H1 (cell line): ENCODE data around the gene GDPD5. TPM values are rescaled to one million over a fixed set of nuclear protein-coding genes. Genes with fewer than 3 reads are reported as not detected.

Source experiments
- CTCF ChIA-PET: fragments of 300-600 bp; sonication (Branson Sonifier 250); formaldehyde crosslinking; loops from one replicate; lab custom pipeline; 2021; ENCODE audit not compliant: partially characterized antibody; lab: Charles Lee
- POLR2A ChIA-PET: fragments of 300-600 bp; sonication (Branson Sonifier 250); formaldehyde crosslinking; loops from one replicate; lab custom pipeline; 2021; ENCODE audit warnings: inconsistent platforms; ENCODE audit not compliant: partially characterized antibody; lab: Charles Lee
- DNase-seq, 2 experiments: peaks; one replicate each; pipeline versions ENCODE4 v3.0.0 to v3.0.0-alpha.2; 2010 to 2022; ENCODE audit warnings: low spot score in 2 of 2, low read depth in 1 of 2, mixed read lengths in 1 of 2
- FAIRE-seq: peaks from 2 replicates; lab custom pipeline; 2011; peaks lifted over from hg19 to GRCh38; lab: Jason Lieb, UNC
- H2AFZ ChIP-seq: 2 replicates; pipeline ENCODE4 v1.8.1; 2012; ENCODE audit warnings: low read length, inconsistent platforms
- H2AK5ac ChIP-seq: 2 replicates; pipeline ENCODE4 v1.6.1; 2013; ENCODE audit warnings: low read depth, low read length
- H2BK120ac ChIP-seq: replicated peaks from 2 replicates; pipeline ENCODE3; 2013; ENCODE audit warnings: low read depth, low read length, inconsistent platforms
- H2BK12ac ChIP-seq: 2 replicates; pipeline ENCODE4 v1.6.1; 2013; ENCODE audit warnings: low read depth, low read length
- H2BK15ac ChIP-seq: 2 replicates; pipeline ENCODE4 v1.6.1; 2013; ENCODE audit warnings: low read length
- H2BK20ac ChIP-seq: 2 replicates; pipeline ENCODE4 v1.6.1; 2013; ENCODE audit warnings: low read length
- H2BK5ac ChIP-seq: 2 replicates; pipeline ENCODE4 v1.6.1; 2013; ENCODE audit warnings: low read depth, low read length
- H3K14ac ChIP-seq: 2 replicates; pipeline ENCODE4 v1.6.1; 2013; ENCODE audit warnings: inconsistent platforms; ENCODE audit not compliant: insufficient read length
- H3K18ac ChIP-seq: 2 replicates; pipeline ENCODE4 v1.6.1; 2013; ENCODE audit warnings: low read length; ENCODE audit errors: extremely low read depth
- H3K23ac ChIP-seq: 2 replicates; pipeline ENCODE4 v1.6.1; 2013; ENCODE audit warnings: inconsistent platforms; ENCODE audit not compliant: insufficient read length
- H3K23me2 ChIP-seq: 2 replicates; pipeline ENCODE4 v1.6.1; 2013; ENCODE audit warnings: low read depth, low read length
- H3K27ac ChIP-seq: 2 replicates; pipeline ENCODE4 v1.6.1; 2011; ENCODE audit warnings: low read depth, low read length, inconsistent platforms
- H3K27me3 ChIP-seq, 4 experiments: replicated peaks in 1 of 4; 1 replicate in 1 of 4; 2 replicates in 3 of 4; pipeline versions ENCODE4 v1.6.1 to v1.8.1; 2011 to 2013; ENCODE audit warnings: low read length in 3 of 4, mild to moderate bottlenecking in 3 of 4, inconsistent platforms in 2 of 4, mixed read lengths in 2 of 4, moderate library complexity in 1 of 4; ENCODE audit not compliant: control insufficient read depth in 3 of 4, insufficient read depth in 3 of 4; ENCODE audit errors: extremely low read depth in 1 of 4
- H3K36me3 ChIP-seq, 4 experiments: 2 replicates each; pipeline versions ENCODE4 v1.6.1 to v1.8.1; 2011 to 2013; ENCODE audit warnings: mild to moderate bottlenecking in 4 of 4, low read length in 3 of 4, moderate library complexity in 2 of 4, control low read depth in 1 of 4, inconsistent platforms in 1 of 4; ENCODE audit not compliant: insufficient read depth in 4 of 4, control insufficient read depth in 2 of 4
- H3K4ac ChIP-seq: replicated peaks from 2 replicates; pipeline ENCODE3; 2013; ENCODE audit warnings: low read length, low read depth, mixed read lengths, inconsistent platforms; ENCODE audit not compliant: insufficient read length
- H3K4me1 ChIP-seq, 4 experiments: replicated peaks in 1 of 4; 1 replicate in 1 of 4; 2 replicates in 3 of 4; pipeline versions ENCODE4 v1.6.1 to v1.8.1; 2011 to 2013; ENCODE audit warnings: low read length in 3 of 4, inconsistent platforms in 2 of 4, mixed read lengths in 1 of 4; ENCODE audit not compliant: insufficient read depth in 4 of 4, control insufficient read depth in 3 of 4
- H3K4me2 ChIP-seq, 2 experiments: 2 replicates each; pipeline versions ENCODE4 v1.6.1 to v1.8.1; 2011 to 2013; ENCODE audit warnings: low read depth in 2 of 2, low read length in 2 of 2, control low read depth in 1 of 2, inconsistent platforms in 1 of 2, mild to moderate bottlenecking in 1 of 2; ENCODE audit not compliant: insufficient read depth in 1 of 2
- H3K4me3 ChIP-seq, 4 experiments: fragments of 200-600, 300-600 bp in 1 of 4; sonication (generic), shearing (Covaris generic), sonication (Bioruptor Twin) in 1 of 4; 2 replicates each; pipeline versions ENCODE4 v1.5.1 to v1.8.1; 2011 to 2016; ENCODE audit warnings: low read length in 4 of 4, low read depth in 3 of 4, control low read depth in 2 of 4, inconsistent platforms in 2 of 4, mild to moderate bottlenecking in 2 of 4, mixed read lengths in 1 of 4, moderate library complexity in 1 of 4; ENCODE audit not compliant: insufficient read depth in 2 of 4; ENCODE audit errors: extremely low read depth in 1 of 4
- H3K56ac ChIP-seq: replicated peaks from 2 replicates; pipeline ENCODE3; 2013; ENCODE audit warnings: low read depth, mild to moderate bottlenecking, mixed read lengths, low read length, inconsistent platforms; ENCODE audit not compliant: insufficient read length
- H3K79me1 ChIP-seq: 2 replicates; pipeline ENCODE4 v1.6.1; 2013; ENCODE audit warnings: low read depth, low read length, control low read depth
- H3K79me2 ChIP-seq, 2 experiments: 2 replicates each; pipeline versions ENCODE4 v1.6.1 to v1.8.1; 2012 to 2013; ENCODE audit warnings: low read length in 2 of 2, mild to moderate bottlenecking in 2 of 2, inconsistent platforms in 1 of 2; ENCODE audit not compliant: insufficient read depth in 2 of 2, control insufficient read depth in 1 of 2
- H3K9ac ChIP-seq, 4 experiments: replicated peaks in 1 of 4; 1 replicate in 1 of 4; 2 replicates in 3 of 4; pipeline versions ENCODE4 v1.6.1 to v1.8.1; 2011 to 2013; ENCODE audit warnings: low read depth in 3 of 4, low read length in 3 of 4, control low read depth in 2 of 4, mild to moderate bottlenecking in 2 of 4, moderate library complexity in 2 of 4, inconsistent platforms in 1 of 4; ENCODE audit errors: extremely low read depth in 1 of 4
- H3K9me3 ChIP-seq, 2 experiments: 2 replicates each; pipeline versions ENCODE4 v1.6.1 to v1.8.1; 2012 to 2013; ENCODE audit warnings: mild to moderate bottlenecking in 2 of 2, moderate library complexity in 2 of 2, control low read depth in 1 of 2, inconsistent platforms in 1 of 2, low read depth in 1 of 2, low read length in 1 of 2, mixed read lengths in 1 of 2; ENCODE audit not compliant: insufficient read depth in 2 of 2
- H4K20me1 ChIP-seq, 2 experiments: replicated peaks in 1 of 2; 2 replicates each; pipeline versions ENCODE3 to v1.8.1; 2011 to 2013; ENCODE audit warnings: inconsistent platforms in 2 of 2, low read length in 2 of 2, mild to moderate bottlenecking in 1 of 2; ENCODE audit not compliant: insufficient read depth in 2 of 2, control insufficient read depth in 1 of 2
- H4K5ac ChIP-seq: 2 replicates; pipeline ENCODE4 v1.6.1; 2013; ENCODE audit warnings: low read length, low read depth, mixed read lengths, inconsistent platforms; ENCODE audit not compliant: insufficient read length
- H4K8ac ChIP-seq: 2 replicates; pipeline ENCODE4 v1.8.0; 2013; ENCODE audit warnings: mild to moderate bottlenecking, moderate library complexity, low read length, inconsistent platforms; ENCODE audit not compliant: insufficient read depth; ENCODE audit errors: extremely low read depth
- H4K91ac ChIP-seq: replicated peaks from 2 replicates; pipeline ENCODE3; 2013; ENCODE audit warnings: low read length, mixed read lengths, inconsistent platforms; ENCODE audit not compliant: insufficient read length
- CTBP2 ChIP-seq: IDR thresholded peaks from 2 replicates; pipeline ENCODE4 v1.7.0; 2011; ENCODE audit warnings: borderline replicate concordance, mild to moderate bottlenecking, moderate library complexity, mixed read lengths, low read length; ENCODE audit not compliant: insufficient read depth, insufficient read length
- JUN ChIP-seq: IDR thresholded peaks from 2 replicates; pipeline ENCODE4 v1.6.1; 2011; ENCODE audit warnings: low read depth, mild to moderate bottlenecking, improper control_type of control experiment, low read length
- WGBS, 2 experiments: shearing (Covaris generic) in 1 of 2; methylation state at CpG; one replicate each; pipeline versions ENCODE4 v1.1.6 to v1.1.7; 2013 to 2015; ENCODE audit warnings: low lambda C conversion rate in 2 of 2, mixed read lengths in 2 of 2, inconsistent platforms in 1 of 2, low coverage in 1 of 2, missing lambda C conversion rate in 1 of 2; ENCODE audit not compliant: insufficient replicate concordance in 2 of 2, insufficient coverage in 1 of 2, insufficient read length in 1 of 2; ENCODE audit errors: extremely low coverage in 1 of 2, missing lambda C conversion rate in 1 of 2; 5-methylcytosine and 5-hydroxymethylcytosine counted together
- polyA plus RNA-seq, 7 experiments: library from polyadenylated mRNA; depleted of rRNA in 3 of 7; stranded (reverse) in 5 of 7; unstranded in 2 of 7; fragments of >200 nt in 5 of 7; fragments of 200-250 nt in 2 of 7; gene quantifications; 1 replicate in 5 of 7; 2 replicates in 1 of 7; 4 replicates in 1 of 7; pipeline versions ENCODE4 v1.2.1 to v1.2.3, GENCODE V29; 2011 to 2013; ENCODE audit warnings: missing spikeins in 2 of 7, mixed read lengths in 2 of 7
- total RNA-seq: library from RNA; stranded (reverse); fragmentation: NEBNext Ultra II Directional; extraction: Animal tissue kit (Norgen Biotek cat#: 25700); gene quantifications from 2 replicates; pipeline ENCODE4 v1.2.1, GENCODE V29; 2021

Gene GDPD5
- total and polyA plus RNA-seq, 2 of the 8 experiments (the other 6 are each of a cell fraction or from before 2014, with no cell fraction given) = 7.8 to 8.6 TPM

- Histone ChIP-seq H2AK5ac (no peak overlapping the region), H3K4me2 (no peak overlapping the region), H3K9ac (no peak overlapping the region), H3K4me1 (no peaks in the 10 kb centered on the region), H3K36me3 (no peaks in the 10 kb centered on the region), H3K79me2 (no peaks in the 10 kb centered on the region), H2BK15ac (no peak overlapping the region), H3K23me2 (no peaks in the 10 kb centered on the region), H2BK120ac (no peak overlapping the region), H4K8ac (no peak overlapping the region), H2AFZ (no peak overlapping the region), H3K27ac (no peak overlapping the region), H3K27me3 (no peaks in the 10 kb centered on the region), H3K79me1 (no peaks in the 10 kb centered on the region; the same call in 1 of the 2 replicates), H2BK20ac (no peak overlapping the region), H3K23ac (no peak overlapping the region), H3K18ac (no peak overlapping the region), H3K14ac (no peak overlapping the region), H3K9me3 (0 out of 4 replicates have a peak, but pooled peaks cover 0 to 2% of the 10 kb centered on the region in 2 experiments), H3K56ac (no peak overlapping the region), H4K91ac (no peak overlapping the region), H2BK12ac (no peak overlapping the region), H4K20me1 (no peaks in the 10 kb centered on the region), H3K4me3 (no peak overlapping the region), H4K5ac (no peak overlapping the region), H2BK5ac (no peak overlapping the region), H3K4ac (no peak overlapping the region)
- TF ChIP-seq CTBP2 (no peak), JUN (no peak)
- FAIRE-seq (no peak), DNase-seq (no peak)
- ChIA-PET POLR2A (interaction anchor here (1.2 kb wide), 1 partner anchor 53 kb away, joined by 3 read pairs; no protein-coding TSS in a partner anchor), CTCF (interaction anchor here (0.6 to 27.2 kb wide), 3 partner anchors 16 to 50 kb away, joined by 3 to 603 read pairs (median 6); no protein-coding TSS in a partner anchor)
- 85% methylated on average over 5 of the region's 5 CpGs; no CpG with 5 or more reads in 1 of the 2 experiments for WGBS, 2 experiments
These were observed 12.5 kb downstream of the GDPD5 start for GRCh38 chr11:75513250-75513649.
